Measurements from ENCODE around the gene TRIM14.
"Not testable (repeated sequence)": the region's sequence is repeated elsewhere in the genome, so short reads cannot be mapped to it uniquely, and the experiment has no call there.

TRIM14 gene

GRCh38 chr9:98081477-98082219 is 37.4 kb downstream of the TRIM14 start:
- DNase-seq = no peak

- no peak for DNase-seq
Observed at GRCh38 chr9:98080780-98081179, 38.2 kb downstream of the TRIM14 start.

- DNase-seq = no peak
Observed at GRCh38 chr9:98080326-98080725, 38.7 kb downstream of the TRIM14 start.

GRCh38 chr9:98078895-98079294 is 40.1 kb downstream of the TRIM14 start:
- DNase-seq = no peak

GRCh38 chr9:98076514-98076890 is 42.5 kb downstream of the TRIM14 start:
- not testable (repeated sequence) for DNase-seq

GRCh38 chr9:98075332-98075805 is 43.7 kb downstream of the TRIM14 start:
- DNase-seq = no peak

GRCh38 chr9:98074115-98074990 is 44.7 kb downstream of the TRIM14 start:
- peak; percentile 59 for DNase-seq

GRCh38 chr9:98071737-98072136 is 47.3 kb downstream of the TRIM14 start:
- DNase-seq = no peak

- DNase-seq = no peak
Observed at GRCh38 chr9:98070704-98071103, 48.3 kb downstream of the TRIM14 start.

GRCh38 chr9:98069551-98069950 is 49.5 kb downstream of the TRIM14 start:
- DNase-seq = no peak

- no peak for DNase-seq
Observed at GRCh38 chr9:98067184-98067583, 51.8 kb downstream of the TRIM14 start.

- no peak for DNase-seq
Observed at GRCh38 chr9:98066235-98066634, 52.8 kb downstream of the TRIM14 start.

GRCh38 chr9:98064623-98065392 is 54.2 kb downstream of the TRIM14 start:
- no peak for DNase-seq

- DNase-seq = no peak
Observed at GRCh38 chr9:98062161-98062560, 56.9 kb downstream of the TRIM14 start.

- no peak for DNase-seq
Observed at GRCh38 chr9:98057138-98057799, 61.8 kb downstream of the TRIM14 start.

GRCh38 chr9:98056269-98057137 is 62.5 kb downstream of the TRIM14 start, which contains the start of gene NANS:
TSS of gene NANS (plus strand) at chr9:98056732. CDS start at chr9:98056809, 77 bp downstream.
- DNase-seq = peak; percentile 88

- no peak for DNase-seq
Observed at GRCh38 chr9:98054376-98054951, 64.6 kb downstream of the TRIM14 start.

- no peak for DNase-seq
Observed at GRCh38 chr9:98050351-98050750, 68.7 kb downstream of the TRIM14 start.

GRCh38 chr9:98049288-98050072 is 69.5 kb downstream of the TRIM14 start:
- no peak for DNase-seq

GRCh38 chr9:98047002-98047401 is 72.0 kb downstream of the TRIM14 start:
- DNase-seq = no peak

All from effector CD4-positive, alpha-beta T cell (primary cell).